LNCAP (cell line): ENCODE results near the gene OR2H2.

ENCODE experiments used
- CTCF ChIP-seq: fragments of 450-650 bp; IDR thresholded peaks from 2 replicates; pipeline ENCODE4 v1.5.1; 2017; ENCODE audit warnings: mild to moderate bottlenecking

OR2H2 gene

GRCh38 chr6:29584821-29585220 lies at the start of gene OR2H2:
Gene OR2H2 (plus strand): TSS chr6:29585121. CDS start chr6:29587945, 2,824 bp downstream.
- TF ChIP-seq CTCF, result no peak

- no peak for TF ChIP-seq CTCF
Observed at GRCh38 chr6:29537714-29538403, 47.1 kb upstream of the OR2H2 start.

GRCh38 chr6:29547573-29547972 lies 37.3 kb upstream of the OR2H2 start:
- no peak for TF ChIP-seq CTCF

GRCh38 chr6:29552512-29553051 lies 32.3 kb upstream of the OR2H2 start:
- no peak for TF ChIP-seq CTCF

DNA sequence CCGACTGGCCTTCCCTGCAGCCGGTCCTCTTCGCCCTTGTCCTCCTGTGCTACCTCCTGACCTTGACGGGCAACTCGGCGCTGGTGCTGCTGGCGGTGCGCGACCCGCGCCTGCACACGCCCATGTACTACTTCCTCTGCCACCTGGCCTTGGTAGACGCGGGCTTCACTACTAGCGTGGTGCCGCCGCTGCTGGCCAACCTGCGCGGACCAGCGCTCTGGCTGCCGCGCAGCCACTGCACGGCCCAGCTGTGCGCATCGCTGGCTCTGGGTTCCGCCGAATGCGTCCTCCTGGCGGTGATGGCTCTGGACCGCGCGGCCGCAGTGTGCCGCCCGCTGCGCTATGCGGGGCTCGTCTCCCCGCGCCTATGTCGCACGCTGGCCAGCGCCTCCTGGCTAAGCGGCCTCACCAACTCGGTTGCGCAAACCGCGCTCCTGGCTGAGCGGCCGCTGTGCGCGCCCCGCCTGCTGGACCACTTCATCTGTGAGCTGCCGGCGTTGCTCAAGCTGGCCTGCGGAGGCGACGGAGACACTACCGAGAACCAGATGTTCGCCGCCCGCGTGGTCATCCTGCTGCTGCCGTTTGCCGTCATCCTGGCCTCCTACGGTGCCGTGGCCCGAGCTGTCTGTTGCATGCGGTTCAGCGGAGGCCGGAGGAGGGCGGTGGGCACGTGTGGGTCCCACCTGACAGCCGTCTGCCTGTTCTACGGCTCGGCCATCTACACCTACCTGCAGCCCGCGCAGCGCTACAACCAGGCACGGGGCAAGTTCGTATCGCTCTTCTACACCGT lies 31.5 kb upstream of the OR2H2 start:
- no peak for TF ChIP-seq CTCF

GRCh38 chr6:29554764-29555163 lies 30.2 kb upstream of the OR2H2 start:
- no peak for TF ChIP-seq CTCF

DNA sequence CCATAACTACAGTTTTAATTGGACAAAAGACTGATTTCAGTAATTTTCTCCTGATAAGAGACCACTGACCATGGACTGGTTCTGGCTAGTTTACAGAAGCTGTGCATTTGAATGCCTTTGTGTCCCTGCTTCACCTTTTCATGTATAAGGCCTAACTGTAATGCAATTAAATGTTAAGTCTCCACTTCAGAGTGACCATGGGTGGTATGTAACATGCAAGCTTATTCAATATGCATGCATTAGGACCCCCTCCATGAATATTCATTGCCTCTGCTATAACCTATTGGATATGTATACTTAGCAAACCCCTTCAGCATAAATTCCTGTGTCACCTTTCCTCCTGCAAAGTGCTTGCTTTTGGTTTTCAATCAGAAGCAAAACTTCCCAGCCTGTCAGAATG lies 27.6 kb upstream of the OR2H2 start:
- TF ChIP-seq CTCF, result no peak
